Measurements from ENCODE around the gene HSDL1.

DNA sequence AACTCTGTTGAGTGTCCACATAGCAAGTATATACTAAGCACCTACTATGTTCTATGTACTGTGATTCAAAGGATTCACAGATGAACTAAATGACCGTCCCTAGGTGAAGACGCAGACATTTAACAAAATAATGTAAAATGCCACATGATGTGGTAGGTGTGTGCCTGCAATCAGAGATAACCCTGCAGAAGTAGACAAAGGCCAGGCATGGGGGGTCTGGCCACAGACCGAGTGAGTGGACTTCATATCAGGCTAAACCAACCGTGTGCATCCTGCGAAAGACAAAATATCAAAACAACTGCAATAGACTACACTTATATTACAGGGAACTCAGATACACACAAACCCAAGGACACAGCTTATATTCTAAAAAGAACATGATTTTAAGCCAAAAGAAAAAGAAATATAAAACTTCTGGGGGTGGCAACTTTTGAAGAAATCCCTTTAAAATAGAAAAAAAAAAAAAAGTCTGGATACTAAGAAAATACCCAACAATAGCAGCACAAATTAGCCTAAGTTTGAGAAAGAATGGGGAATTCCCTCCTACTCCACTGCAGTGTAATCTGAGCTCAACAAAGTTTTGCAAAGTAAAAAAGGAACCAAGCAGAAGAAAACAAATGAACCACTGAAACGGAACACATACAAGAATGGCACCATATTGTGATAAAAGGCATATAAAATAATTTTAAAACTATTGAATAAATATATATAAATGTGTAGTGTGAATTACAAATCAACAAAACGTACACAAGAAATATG lies 12.3 kb downstream of the HSDL1 start:
- TF ChIP-seq, protein P1, sequence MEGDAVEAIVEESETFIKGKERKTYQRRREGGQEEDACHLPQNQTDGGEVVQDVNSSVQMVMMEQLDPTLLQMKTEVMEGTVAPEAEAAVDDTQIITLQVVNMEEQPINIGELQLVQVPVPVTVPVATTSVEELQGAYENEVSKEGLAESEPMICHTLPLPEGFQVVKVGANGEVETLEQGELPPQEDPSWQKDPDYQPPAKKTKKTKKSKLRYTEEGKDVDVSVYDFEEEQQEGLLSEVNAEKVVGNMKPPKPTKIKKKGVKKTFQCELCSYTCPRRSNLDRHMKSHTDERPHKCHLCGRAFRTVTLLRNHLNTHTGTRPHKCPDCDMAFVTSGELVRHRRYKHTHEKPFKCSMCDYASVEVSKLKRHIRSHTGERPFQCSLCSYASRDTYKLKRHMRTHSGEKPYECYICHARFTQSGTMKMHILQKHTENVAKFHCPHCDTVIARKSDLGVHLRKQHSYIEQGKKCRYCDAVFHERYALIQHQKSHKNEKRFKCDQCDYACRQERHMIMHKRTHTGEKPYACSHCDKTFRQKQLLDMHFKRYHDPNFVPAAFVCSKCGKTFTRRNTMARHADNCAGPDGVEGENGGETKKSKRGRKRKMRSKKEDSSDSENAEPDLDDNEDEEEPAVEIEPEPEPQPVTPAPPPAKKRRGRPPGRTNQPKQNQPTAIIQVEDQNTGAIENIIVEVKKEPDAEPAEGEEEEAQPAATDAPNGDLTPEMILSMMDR (conservative IDR thresholded peaks at IDR 0.05; ENCODE audit: low read depth, low read length) = no peak
- no peak for TF ChIP-seq EZH2phosphoT487 (IDR thresholded peaks at IDR 0.05; ENCODE audit: borderline replicate concordance, low read length)

Data from PC-3 (cell line).